Epithelial cell of proximal tubule (primary cell): Measurements from ENCODE around the gene GOT1. TPM values are rescaled to one million over a fixed set of nuclear protein-coding genes. Genes with fewer than 3 reads are reported as not detected.

Source experiments
- DNase-seq: peaks from one replicate; pipeline ENCODE4 v3.0.0-alpha.2; 2011; ENCODE audit warnings: low read depth
- H3K4me3 ChIP-seq: 2 replicates; pipeline ENCODE4 v1.5.1; 2011; ENCODE audit warnings: low read depth, mild to moderate bottlenecking, low read length
- CTCF ChIP-seq: conservative IDR thresholded peaks from 2 replicates; pipeline ENCODE4 v1.5.1; 2012; ENCODE audit warnings: low read depth, mild to moderate bottlenecking, low read length
- total RNA-seq: library from RNA; depleted of rRNA; stranded (reverse); fragments of >200 nt; gene quantifications from 2 replicates; pipeline ENCODE4 v1.2.3, GENCODE V29; 2015

The GOT1 gene
- total RNA-seq, 1 donor from 2014 or later, result 51.0 TPM

- no peak for TF ChIP-seq CTCF
- no peak for DNase-seq
- H3K4me3 ChIP-seq, result no peak overlapping the region
Measured at GRCh38 chr10:99394256-99394655, 36.2 kb downstream of the GOT1 start.

- H3K4me3 ChIP-seq, result no peak overlapping the region
- no peak for TF ChIP-seq CTCF
- DNase-seq, result no peak
Measured at GRCh38 chr10:99393683-99394082, 36.7 kb downstream of the GOT1 start.

GRCh38 chr10:99393036-99393435 is 37.4 kb downstream of the GOT1 start:
- no peak for TF ChIP-seq CTCF
- DNase-seq, result no peak
- no peak overlapping the region for H3K4me3 ChIP-seq

GRCh38 chr10:99391346-99391745 is 39.1 kb downstream of the GOT1 start:
- no peak overlapping the region for H3K4me3 ChIP-seq
- no peak for TF ChIP-seq CTCF
- no peak for DNase-seq

GRCh38 chr10:99389729-99390480 is 40.5 kb downstream of the GOT1 start:
- no peak overlapping the region for H3K4me3 ChIP-seq
- TF ChIP-seq CTCF, result no peak
- no peak for DNase-seq

GRCh38 chr10:99387541-99387940 is 42.9 kb downstream of the GOT1 start:
- TF ChIP-seq CTCF, result no peak
- no peak overlapping the region for H3K4me3 ChIP-seq

GRCh38 chr10:99387071-99387470 is 43.4 kb downstream of the GOT1 start:
- no peak for DNase-seq
- TF ChIP-seq CTCF, result no peak
- H3K4me3 ChIP-seq, result no peak overlapping the region

More at GRCh38 chr10:99387541-99387940, 42.9 kb downstream of the GOT1 start:
- no peak for DNase-seq
